IgD-negative memory B cell (primary cell): Measurements from ENCODE around the gene BUB1B. TPM values are rescaled to one million over a fixed set of nuclear protein-coding genes. Genes with fewer than 3 reads are reported as not detected.

Experiments used
- H3K27ac Mint-ChIP-seq, 3 donors: one replicate each; pipeline ENCODE4 v1.8.0; 2020 to 2022; ENCODE audit warnings: mild to moderate bottlenecking in 3 of 3, mixed read lengths in 3 of 3, moderate library complexity in 1 of 3
- H3K27me3 Mint-ChIP-seq: one replicate; pipeline ENCODE4 v1.8.0; 2021; ENCODE audit warnings: mixed read lengths
- H3K36me3 Mint-ChIP-seq: one replicate; pipeline ENCODE4 v1.8.0; 2020; ENCODE audit warnings: mild to moderate bottlenecking, mixed read lengths
- H3K4me1 Mint-ChIP-seq, 3 donors: one replicate each; pipeline ENCODE4 v1.8.0; 2020 to 2022; ENCODE audit warnings: mixed read lengths in 3 of 3, mild to moderate bottlenecking in 1 of 3
- H3K4me3 Mint-ChIP-seq, 4 donors: one replicate each; pipeline ENCODE4 v1.8.0; 2020 to 2022; ENCODE audit warnings: mild to moderate bottlenecking in 4 of 4, mixed read lengths in 4 of 4, moderate library complexity in 3 of 4
- H3K9me3 Mint-ChIP-seq, 3 donors: one replicate each; pipeline ENCODE4 v1.8.0; 2020 to 2021; ENCODE audit warnings: mixed read lengths in 3 of 3, mild to moderate bottlenecking in 1 of 3
- polyA plus RNA-seq: library from polyadenylated mRNA; unstranded; fragments of 300-500 nt; fragmentation: Illumina TruSeq; gene quantifications from one replicate; pipeline ENCODE4 v1.2.3, GENCODE V29; 2021

Gene BUB1B
- polyA plus RNA-seq, 1 donor from 2014 or later, result 0.55 TPM

- H3K36me3 Mint-ChIP-seq, result no peaks in the 10 kb centered on the region
- no peak overlapping the region for H3K4me3 Mint-ChIP-seq
- peaks cover 0 to 1% (median 0%) of the 10 kb centered on the region in 3 donors for H3K9me3 Mint-ChIP-seq
- H3K27me3 Mint-ChIP-seq, result peaks cover 15% of the 10 kb centered on the region
- H3K27ac Mint-ChIP-seq, result no peak overlapping the region
- H3K4me1 Mint-ChIP-seq, result peaks cover 7 to 10% (median 9%) of the 10 kb centered on the region in 3 donors
These were observed 88.8 kb downstream of the BUB1B start for GRCh38 chr15:40249477-40250303.

GRCh38 chr15:40250304-40250656, 89.4 kb downstream of the BUB1B start:
- H3K9me3 Mint-ChIP-seq, result peaks cover 0 to 1% (median 0%) of the 10 kb centered on the region in 3 donors
- peaks cover 7 to 10% (median 9%) of the 10 kb centered on the region in 3 donors for H3K4me1 Mint-ChIP-seq
- H3K4me3 Mint-ChIP-seq, result no peak overlapping the region
- peaks cover 17% of the 10 kb centered on the region for H3K27me3 Mint-ChIP-seq
- H3K36me3 Mint-ChIP-seq, result no peaks in the 10 kb centered on the region
- no peak overlapping the region for H3K27ac Mint-ChIP-seq

GRCh38 chr15:40250771-40251483, 90.1 kb downstream of the BUB1B start:
- no peaks in the 10 kb centered on the region for H3K36me3 Mint-ChIP-seq
- H3K4me1 Mint-ChIP-seq, result peaks cover 7 to 10% (median 9%) of the 10 kb centered on the region in 3 donors
- H3K27ac Mint-ChIP-seq, result peak overlapping the region in 1 of 3 donors; percentile 3
- H3K4me3 Mint-ChIP-seq, result peak overlapping the region in 3 of 4 donors; percentile 34 to 64 (median 35)
- H3K27me3 Mint-ChIP-seq, result peaks cover 17% of the 10 kb centered on the region
- H3K9me3 Mint-ChIP-seq, result peaks cover 0 to 1% (median 0%) of the 10 kb centered on the region in 3 donors

- H3K4me3 Mint-ChIP-seq, result peak overlapping the region in 3 of 4 donors; percentile 58 to 64 (median 63)
- peaks cover 17% of the 10 kb centered on the region for H3K27me3 Mint-ChIP-seq
- H3K36me3 Mint-ChIP-seq, result no peaks in the 10 kb centered on the region
- peaks cover 7 to 10% (median 9%) of the 10 kb centered on the region in 3 donors for H3K4me1 Mint-ChIP-seq
- peaks cover 0 to 1% (median 0%) of the 10 kb centered on the region in 3 donors for H3K9me3 Mint-ChIP-seq
- H3K27ac Mint-ChIP-seq, result peak overlapping the region in 1 of 3 donors; percentile 3
These were observed 90.7 kb downstream of the BUB1B start for GRCh38 chr15:40251486-40252140.

- no peak overlapping the region for H3K27ac Mint-ChIP-seq
- H3K36me3 Mint-ChIP-seq, result no peaks in the 10 kb centered on the region
- H3K9me3 Mint-ChIP-seq, result peaks cover 0 to 1% (median 0%) of the 10 kb centered on the region in 3 donors
- peak overlapping the region in 2 of 4 donors; percentile 58 to 63 for H3K4me3 Mint-ChIP-seq
- peaks cover 7 to 10% (median 9%) of the 10 kb centered on the region in 3 donors for H3K4me1 Mint-ChIP-seq
- peaks cover 17% of the 10 kb centered on the region for H3K27me3 Mint-ChIP-seq
These were observed 91.2 kb downstream of the BUB1B start for GRCh38 chr15:40252141-40252437.

GRCh38 chr15:40252438-40253166, 91.7 kb downstream of the BUB1B start:
- Mint-ChIP-seq H3K4me1 (peaks cover 7 to 10% (median 9%) of the 10 kb centered on the region in 3 donors), H3K27ac (peak overlapping the region in 1 of 3 donors; percentile 57), H3K36me3 (no peaks in the 10 kb centered on the region), H3K9me3 (peaks cover 0 to 1% (median 0%) of the 10 kb centered on the region in 3 donors), H3K27me3 (peaks cover 17% of the 10 kb centered on the region), H3K4me3 (peak overlapping the region; percentile 57 to 92 (median 84))

- H3K9me3 Mint-ChIP-seq, result peaks cover 0 to 1% (median 0%) of the 10 kb centered on the region in 3 donors
- H3K27me3 Mint-ChIP-seq, result peaks cover 17% of the 10 kb centered on the region
- peaks cover 7 to 10% (median 9%) of the 10 kb centered on the region in 3 donors for H3K4me1 Mint-ChIP-seq
- no peaks in the 10 kb centered on the region for H3K36me3 Mint-ChIP-seq
- H3K27ac Mint-ChIP-seq, result peak overlapping the region in 1 of 3 donors; percentile 57
- peak overlapping the region; percentile 60 to 92 (median 84) for H3K4me3 Mint-ChIP-seq
These were observed 92.4 kb downstream of the BUB1B start for GRCh38 chr15:40253167-40253790.

- H3K4me1 Mint-ChIP-seq, result peaks cover 7 to 10% (median 9%) of the 10 kb centered on the region in 3 donors
- no peaks in the 10 kb centered on the region for H3K36me3 Mint-ChIP-seq
- peaks cover 17% of the 10 kb centered on the region for H3K27me3 Mint-ChIP-seq
- peak overlapping the region in 1 of 4 donors; percentile 60 for H3K4me3 Mint-ChIP-seq
- H3K27ac Mint-ChIP-seq, result no peak overlapping the region
- peaks cover 0 to 1% (median 0%) of the 10 kb centered on the region in 3 donors for H3K9me3 Mint-ChIP-seq
These were observed 93.6 kb downstream of the BUB1B start for GRCh38 chr15:40254452-40254851.

GRCh38 chr15:40255033-40255432, 94.2 kb downstream of the BUB1B start:
- Mint-ChIP-seq H3K27ac (no peak overlapping the region), H3K4me1 (peaks cover 7 to 10% (median 9%) of the 10 kb centered on the region in 3 donors), H3K9me3 (peaks cover 0 to 1% (median 0%) of the 10 kb centered on the region in 3 donors), H3K36me3 (no peaks in the 10 kb centered on the region), H3K4me3 (peak overlapping the region in 1 of 4 donors; percentile 60), H3K27me3 (peaks cover 17% of the 10 kb centered on the region)

GRCh38 chr15:40256638-40257235, 95.9 kb downstream of the BUB1B start:
- H3K4me1 Mint-ChIP-seq, result peaks cover 5 to 9% (median 7%) of the 10 kb centered on the region in 3 donors
- peaks cover 17% of the 10 kb centered on the region for H3K27me3 Mint-ChIP-seq
- H3K36me3 Mint-ChIP-seq, result no peaks in the 10 kb centered on the region
- H3K4me3 Mint-ChIP-seq, result no peak overlapping the region
- peak overlapping the region in 1 of 3 donors; percentile 67 for H3K27ac Mint-ChIP-seq
- H3K9me3 Mint-ChIP-seq, result peaks cover 0 to 1% (median 0%) of the 10 kb centered on the region in 3 donors

- Mint-ChIP-seq H3K27me3 (peaks cover 17% of the 10 kb centered on the region), H3K27ac (no peak overlapping the region), H3K9me3 (peaks cover 0 to 1% (median 0%) of the 10 kb centered on the region in 3 donors), H3K36me3 (no peaks in the 10 kb centered on the region), H3K4me3 (no peak overlapping the region), H3K4me1 (peaks cover 4 to 9% (median 7%) of the 10 kb centered on the region in 3 donors)
These were observed 97.0 kb downstream of the BUB1B start for GRCh38 chr15:40257656-40258450.

GRCh38 chr15:40258544-40258943, 97.7 kb downstream of the BUB1B start:
- Mint-ChIP-seq H3K4me3 (peak overlapping the region in 1 of 4 donors; percentile 63), H3K9me3 (no peaks in the 10 kb centered on the region), H3K27me3 (peaks cover 12% of the 10 kb centered on the region), H3K4me1 (peaks cover 0 to 3% (median 2%) of the 10 kb centered on the region in 3 donors), H3K27ac (no peak overlapping the region), H3K36me3 (no peaks in the 10 kb centered on the region)

- Mint-ChIP-seq H3K36me3 (no peaks in the 10 kb centered on the region), H3K4me1 (no peaks in the 10 kb centered on the region), H3K4me3 (no peak overlapping the region), H3K9me3 (no peaks in the 10 kb centered on the region), H3K27ac (no peak overlapping the region), H3K27me3 (peaks cover 7% of the 10 kb centered on the region)
These were observed 98.2 kb downstream of the BUB1B start for GRCh38 chr15:40259021-40259420.
